Measurements from ENCODE around the gene C19orf12. TPM values are rescaled to one million over a fixed set of nuclear protein-coding genes. Genes with fewer than 3 reads are reported as not detected.

The C19orf12 gene
- total RNA-seq, 3 donors from 2014 or later (not counting 1 experiment from before 2014, with no cell fraction given), result 33.1 to 52.6 (median 47.5) TPM

DNA sequence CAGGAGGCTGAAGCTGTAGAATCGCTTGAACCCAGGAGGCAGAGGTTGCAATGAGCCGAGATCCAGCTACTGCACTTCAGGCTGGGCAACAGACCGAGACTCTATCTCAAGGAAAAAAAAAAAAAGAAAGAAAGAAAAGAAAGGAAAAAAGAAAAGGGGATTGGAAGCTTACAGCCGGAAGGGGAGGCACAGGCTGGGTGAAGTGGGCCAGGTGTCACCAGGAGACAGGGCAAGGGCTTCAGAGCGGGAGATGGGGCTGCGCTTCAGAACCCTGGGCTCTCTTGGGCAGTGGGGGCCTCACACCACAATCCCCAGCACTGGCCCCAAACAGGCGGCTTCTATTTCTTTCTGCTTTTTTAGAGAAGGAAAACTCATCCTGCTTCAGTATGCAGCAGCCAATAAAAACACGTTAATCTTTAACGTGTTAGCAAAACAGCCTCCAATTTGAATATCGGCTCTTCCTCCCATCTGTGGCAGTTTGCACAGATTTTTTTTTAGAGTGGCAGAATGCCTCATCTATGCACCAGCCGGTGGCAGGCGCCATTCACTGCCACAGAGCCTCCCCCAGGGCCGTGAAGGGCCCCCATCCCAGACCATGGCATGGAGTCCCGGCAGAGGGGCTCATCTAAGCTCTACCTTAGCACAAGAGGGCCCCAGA, 46.6 kb upstream of the C19orf12 start:
- H3K36me3 Mint-ChIP-seq, result no peaks in the 10 kb centered on the region
- intact Hi-C loops (cut with micrococcal nuclease), result no loop called here
- no peaks in the 10 kb centered on the region for H3K9me3 Mint-ChIP-seq
- ATAC-seq (no peak), DNase-seq (no peak)
- Histone ChIP-seq H3K27me3 (ENCODE audit: control insufficient read depth, insufficient read depth, low read length) (no peaks in the 10 kb centered on the region), H3K9me3 (ENCODE audit: control insufficient read depth, insufficient read depth, low read length) (no peaks in the 10 kb centered on the region), H3K27ac (ENCODE audit: low read length) (no peak overlapping the region), H3K4me1 (ENCODE audit: control insufficient read depth, insufficient read depth, low read length) (peaks cover 4% of the 10 kb centered on the region), H3K4me3 (ENCODE audit: low read length) (no peak overlapping the region), H3K36me3 (ENCODE audit: control insufficient read depth, insufficient read depth, low read length) (no peaks in the 10 kb centered on the region)
- 90% methylated on average over 14 of the region's 14 CpGs for WGBS (ENCODE audit: insufficient coverage)
- H3K4me3 Mint-ChIP-seq, result no peak overlapping the region
- TF ChIP-seq, protein P1, sequence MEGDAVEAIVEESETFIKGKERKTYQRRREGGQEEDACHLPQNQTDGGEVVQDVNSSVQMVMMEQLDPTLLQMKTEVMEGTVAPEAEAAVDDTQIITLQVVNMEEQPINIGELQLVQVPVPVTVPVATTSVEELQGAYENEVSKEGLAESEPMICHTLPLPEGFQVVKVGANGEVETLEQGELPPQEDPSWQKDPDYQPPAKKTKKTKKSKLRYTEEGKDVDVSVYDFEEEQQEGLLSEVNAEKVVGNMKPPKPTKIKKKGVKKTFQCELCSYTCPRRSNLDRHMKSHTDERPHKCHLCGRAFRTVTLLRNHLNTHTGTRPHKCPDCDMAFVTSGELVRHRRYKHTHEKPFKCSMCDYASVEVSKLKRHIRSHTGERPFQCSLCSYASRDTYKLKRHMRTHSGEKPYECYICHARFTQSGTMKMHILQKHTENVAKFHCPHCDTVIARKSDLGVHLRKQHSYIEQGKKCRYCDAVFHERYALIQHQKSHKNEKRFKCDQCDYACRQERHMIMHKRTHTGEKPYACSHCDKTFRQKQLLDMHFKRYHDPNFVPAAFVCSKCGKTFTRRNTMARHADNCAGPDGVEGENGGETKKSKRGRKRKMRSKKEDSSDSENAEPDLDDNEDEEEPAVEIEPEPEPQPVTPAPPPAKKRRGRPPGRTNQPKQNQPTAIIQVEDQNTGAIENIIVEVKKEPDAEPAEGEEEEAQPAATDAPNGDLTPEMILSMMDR (IDR thresholded peaks at IDR 0.05), result no peak
- peaks cover 6 to 8% of the 10 kb centered on the region in 2 donors for H3K27me3 Mint-ChIP-seq (ENCODE audit: low read depth in 2 of 2)
- no peaks in the 10 kb centered on the region for H3K4me1 Mint-ChIP-seq
- no peak overlapping the region for H3K27ac Mint-ChIP-seq

DNA sequence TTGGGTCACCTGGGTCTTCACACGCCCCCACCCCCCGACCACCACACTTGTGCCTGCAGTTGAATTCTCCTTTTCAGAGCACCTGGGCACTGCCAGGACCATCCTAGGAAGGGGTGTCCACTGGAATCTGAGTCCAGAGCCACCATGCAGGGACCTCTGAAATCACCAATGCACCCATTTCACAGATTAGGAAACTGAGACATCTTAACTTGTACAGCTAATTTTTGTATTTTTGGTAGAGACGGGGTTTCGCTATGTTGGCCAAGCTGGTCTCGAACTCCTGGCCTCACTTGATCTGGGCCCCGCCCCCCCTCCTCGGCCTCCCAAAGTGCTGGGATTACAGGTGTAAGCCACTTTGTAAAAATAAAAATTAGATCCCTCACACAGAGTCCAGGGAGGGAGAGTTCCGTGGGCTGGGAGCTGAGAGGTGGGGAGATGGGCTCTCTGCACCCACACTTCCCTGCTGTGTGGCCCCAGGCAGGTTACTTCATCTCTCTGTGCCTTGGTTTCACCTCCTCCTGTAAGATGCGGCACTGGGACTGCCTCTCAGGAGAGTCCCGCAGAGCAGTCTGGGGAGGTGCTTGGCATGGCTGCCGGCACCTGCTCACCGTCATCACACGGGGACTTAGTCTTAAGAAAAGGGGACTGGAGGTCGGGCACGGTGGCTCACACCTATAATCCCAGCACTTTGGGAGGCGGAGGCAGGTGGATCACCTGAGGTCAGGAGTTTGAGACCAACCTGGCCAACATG, 45.9 kb upstream of the C19orf12 start:
- 96% methylated on average over 16 of the region's 16 CpGs for WGBS (ENCODE audit: insufficient coverage)
- Mint-ChIP-seq H3K27me3 (ENCODE audit: low read depth in 2 of 2) (peaks cover under 1 to 3% of the 10 kb centered on the region in 2 donors), H3K4me1 (no peaks in the 10 kb centered on the region), H3K4me3 (no peak overlapping the region), H3K9me3 (no peaks in the 10 kb centered on the region), H3K27ac (no peak overlapping the region), H3K36me3 (no peaks in the 10 kb centered on the region)
- Histone ChIP-seq H3K27ac (ENCODE audit: low read length) (no peak overlapping the region), H3K4me3 (ENCODE audit: low read length) (no peak overlapping the region), H3K4me1 (ENCODE audit: control insufficient read depth, insufficient read depth, low read length) (peaks cover 4% of the 10 kb centered on the region), H3K36me3 (ENCODE audit: control insufficient read depth, insufficient read depth, low read length) (no peaks in the 10 kb centered on the region), H3K27me3 (ENCODE audit: control insufficient read depth, insufficient read depth, low read length) (no peaks in the 10 kb centered on the region), H3K9me3 (ENCODE audit: control insufficient read depth, insufficient read depth, low read length) (no peaks in the 10 kb centered on the region)
- intact Hi-C loops (cut with micrococcal nuclease), result loop anchor here (1.0 kb wide), 1 partner anchor 112 kb away; no protein-coding TSS in a partner anchor
- no peak for DNase-seq
- TF ChIP-seq, protein P1 (IDR thresholded peaks at IDR 0.05), result no peak
- ATAC-seq, result no peak

DNA sequence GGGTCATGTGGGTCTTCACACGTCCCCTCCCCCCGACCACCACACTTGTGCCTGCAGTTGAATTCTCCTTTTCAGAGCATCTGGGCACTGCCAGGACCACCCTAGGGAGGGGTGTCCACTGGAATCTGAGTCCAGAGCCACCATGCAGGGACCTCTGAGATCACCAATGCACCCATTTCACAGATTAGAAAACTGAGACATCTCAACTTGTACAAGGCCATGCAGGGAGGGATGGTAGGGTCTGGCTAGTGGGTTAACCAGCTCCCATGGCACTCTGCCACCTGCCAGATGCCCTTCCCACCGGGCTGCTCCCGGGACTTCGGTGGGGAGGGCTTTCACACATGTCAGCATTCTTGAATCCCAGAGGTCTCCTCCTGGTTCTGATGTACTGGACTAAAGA, 44.3 kb upstream of the C19orf12 start:
- intact Hi-C loops (cut with micrococcal nuclease), result no loop called here
- no peaks in the 10 kb centered on the region for H3K36me3 Mint-ChIP-seq
- TF ChIP-seq, protein P1 (IDR thresholded peaks at IDR 0.05), result no peak
- no peak overlapping the region for H3K4me3 Mint-ChIP-seq
- H3K27ac ChIP-seq (ENCODE audit: low read length), result no peak overlapping the region
- no peaks in the 10 kb centered on the region for H3K4me1 Mint-ChIP-seq
- H3K9me3 Mint-ChIP-seq, result no peaks in the 10 kb centered on the region
- DNase-seq (no peak), ATAC-seq (no peak)
- H3K27me3 Mint-ChIP-seq (ENCODE audit: low read depth in 2 of 2), result peaks cover 0 to 3% of the 10 kb centered on the region in 2 donors
- H3K4me1 ChIP-seq (ENCODE audit: control insufficient read depth, insufficient read depth, low read length), result peaks cover 4% of the 10 kb centered on the region
- H3K36me3 ChIP-seq (ENCODE audit: control insufficient read depth, insufficient read depth, low read length), result no peaks in the 10 kb centered on the region
- WGBS (ENCODE audit: insufficient coverage), result 94% methylated on average over 5 of the region's 5 CpGs
- no peak overlapping the region for H3K27ac Mint-ChIP-seq
- no peaks in the 10 kb centered on the region for H3K9me3 ChIP-seq (ENCODE audit: control insufficient read depth, insufficient read depth, low read length)
- no peak overlapping the region for H3K4me3 ChIP-seq (ENCODE audit: low read length)
- H3K27me3 ChIP-seq (ENCODE audit: control insufficient read depth, insufficient read depth, low read length), result no peaks in the 10 kb centered on the region
